ENCODE measurements around the gene MT1X. TPM values are rescaled to one million over a fixed set of nuclear protein-coding genes. Genes with fewer than 3 reads are reported as not detected.
A peak's percentile ranks its signal among the peaks of the same experiment; 100 is the strongest.

The MT1X gene
- total RNA-seq, 1 donor from 2014 or later: 7.1 TPM

- no peak overlapping the region for H3K27ac Mint-ChIP-seq
- peaks cover 6% of the 10 kb centered on the region for H3K4me1 Mint-ChIP-seq
- TF ChIP-seq CTCF (IDR thresholded peaks at IDR 0.05; ENCODE audit: unreplicated experiment): no peak
Observed at GRCh38 chr16:56724191-56724590, 41.9 kb downstream of the MT1X start.

GRCh38 chr16:56726283-56726682 is 44.0 kb downstream of the MT1X start:
- Mint-ChIP-seq H3K9me3 (peaks cover 11% of the 10 kb centered on the region), H3K27ac (no peak overlapping the region), H3K36me3 (no peaks in the 10 kb centered on the region), H3K4me3 (no peak overlapping the region), H3K4me1 (peaks cover 15% of the 10 kb centered on the region), H3K27me3 (ENCODE audit: low read depth) (peaks cover 18% of the 10 kb centered on the region)
- no peak for DNase-seq (ENCODE audit: low spot score in 2 of 2, unreplicated experiment in 2 of 2)
- no peak for TF ChIP-seq CTCF (IDR thresholded peaks at IDR 0.05; ENCODE audit: unreplicated experiment)

More at GRCh38 chr16:56724191-56724590, 41.9 kb downstream of the MT1X start:
- H3K4me3 Mint-ChIP-seq: no peak overlapping the region
- peaks cover 11% of the 10 kb centered on the region for H3K9me3 Mint-ChIP-seq
- peaks cover 26% of the 10 kb centered on the region for H3K27me3 Mint-ChIP-seq (ENCODE audit: low read depth)
- H3K36me3 Mint-ChIP-seq: no peaks in the 10 kb centered on the region
- no peak for DNase-seq (ENCODE audit: low spot score in 2 of 2, unreplicated experiment in 2 of 2)

GRCh38 chr16:56726926-56727325 is 44.7 kb downstream of the MT1X start:
- no peaks in the 10 kb centered on the region for H3K36me3 Mint-ChIP-seq
- no peak for DNase-seq (ENCODE audit: low spot score in 2 of 2, unreplicated experiment in 2 of 2)
- H3K4me3 Mint-ChIP-seq: no peak overlapping the region
- no peak for TF ChIP-seq CTCF (IDR thresholded peaks at IDR 0.05; ENCODE audit: unreplicated experiment)
- peaks cover 15% of the 10 kb centered on the region for H3K4me1 Mint-ChIP-seq
- no peak overlapping the region for H3K27ac Mint-ChIP-seq
- H3K27me3 Mint-ChIP-seq (ENCODE audit: low read depth): peaks cover 13% of the 10 kb centered on the region
- H3K9me3 Mint-ChIP-seq: peaks cover 11% of the 10 kb centered on the region

- Mint-ChIP-seq H3K9me3 (peaks cover under 1% of the 10 kb centered on the region), H3K4me3 (no peak overlapping the region), H3K27me3 (ENCODE audit: low read depth) (peaks cover 3% of the 10 kb centered on the region), H3K36me3 (no peaks in the 10 kb centered on the region), H3K27ac (no peak overlapping the region), H3K4me1 (peaks cover 15% of the 10 kb centered on the region)
- no peak for TF ChIP-seq CTCF (IDR thresholded peaks at IDR 0.05; ENCODE audit: unreplicated experiment)
- DNase-seq (ENCODE audit: low spot score in 2 of 2, unreplicated experiment in 2 of 2): no peak
Observed at GRCh38 chr16:56728027-56728426, 45.8 kb downstream of the MT1X start.

DNA sequence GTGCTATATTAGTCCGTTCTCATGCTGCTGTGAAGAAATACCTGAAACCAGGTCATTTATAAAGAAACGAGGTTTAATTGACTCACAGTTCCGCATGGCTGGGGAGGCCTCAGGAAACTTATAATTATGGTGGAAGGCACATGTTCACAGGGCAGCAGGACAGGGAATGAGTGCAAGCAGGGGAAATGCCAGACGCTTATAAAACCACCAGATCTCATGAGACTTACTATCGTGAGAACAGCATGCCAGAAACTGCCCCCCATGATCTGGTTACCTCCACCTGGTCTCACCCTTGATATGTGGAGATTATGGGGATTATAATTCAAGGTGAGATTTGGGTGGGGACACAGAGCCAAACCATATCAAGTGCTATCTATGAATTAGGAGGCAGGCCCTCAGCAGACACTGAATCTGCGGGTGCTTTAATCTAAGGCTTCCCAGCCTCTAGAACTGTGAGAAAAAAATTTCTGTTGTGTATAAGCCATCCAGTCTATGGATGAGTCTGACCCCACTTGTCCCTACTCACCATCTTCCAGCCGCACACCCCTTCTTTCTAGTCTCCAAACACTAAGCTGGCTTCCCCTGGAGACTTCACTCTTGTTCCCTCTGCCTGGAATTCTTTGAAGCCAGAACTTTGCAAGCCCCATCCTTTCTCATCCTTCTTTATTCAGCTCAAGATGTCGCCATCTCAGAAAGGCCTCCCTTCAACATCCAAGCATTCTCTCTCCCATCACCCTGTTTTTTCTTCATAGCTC is 46.9 kb downstream of the MT1X start:
- Mint-ChIP-seq H3K36me3 (no peaks in the 10 kb centered on the region), H3K4me3 (no peak overlapping the region), H3K27ac (peak overlapping the region; percentile 88), H3K4me1 (peaks cover 15% of the 10 kb centered on the region), H3K9me3 (no peaks in the 10 kb centered on the region), H3K27me3 (ENCODE audit: low read depth) (no peaks in the 10 kb centered on the region)
- DNase-seq (ENCODE audit: low spot score in 2 of 2, unreplicated experiment in 2 of 2): no peak
- TF ChIP-seq CTCF (IDR thresholded peaks at IDR 0.05; ENCODE audit: unreplicated experiment): no peak

All from mesothelial cell of epicardium (in vitro differentiated cells).